HepG2 (cell line): Measurements from ENCODE around the gene NACC2. TPM values are rescaled to one million over a fixed set of nuclear protein-coding genes. Genes with fewer than 3 reads are reported as not detected.

Experiments
- AFF4 ChIP-seq: sonication (generic); formaldehyde crosslinking; IDR thresholded peaks from 2 replicates; pipeline ENCODE4 v1.4.0; 2020; ENCODE audit warnings: missing genetic modification reagents
- ARID2 ChIP-seq: sonication (generic); formaldehyde crosslinking; IDR thresholded peaks from 2 replicates; pipeline ENCODE4 v1.8.1; 2022; ENCODE audit warnings: mild to moderate bottlenecking, missing genetic modification reagents, borderline replicate concordance
- ARNT2 ChIP-seq: sonication (generic); formaldehyde crosslinking; IDR thresholded peaks from 2 replicates; pipeline ENCODE4 v1.8.0; 2022; ENCODE audit warnings: mild to moderate bottlenecking, low read depth, missing genetic modification reagents, moderate library complexity
- ATF6 ChIP-seq: sonication (generic); formaldehyde crosslinking; conservative IDR thresholded peaks from 2 replicates; pipeline ENCODE4 v1.4.0; 2020; ENCODE audit warnings: missing genetic modification reagents
- E2F2 ChIP-seq: sonication (generic); formaldehyde crosslinking; IDR thresholded peaks from 2 replicates; pipeline ENCODE4 v1.4.0; 2020; ENCODE audit warnings: missing genetic modification reagents, borderline replicate concordance
- ELK4 ChIP-seq: sonication (generic); formaldehyde crosslinking; IDR thresholded peaks from 2 replicates; pipeline ENCODE4 v1.9.0; 2021; ENCODE audit warnings: missing genetic modification reagents, borderline replicate concordance
- ESRRA ChIP-seq: sonication (generic); formaldehyde crosslinking; IDR thresholded peaks from 2 replicates; pipeline ENCODE4 v1.5.1; 2020; ENCODE audit warnings: mild to moderate bottlenecking, low read depth, missing genetic modification reagents
- LBX2 ChIP-seq: sonication (generic); formaldehyde crosslinking; IDR thresholded peaks from 2 replicates; pipeline ENCODE4 v1.5.0; 2020; ENCODE audit warnings: missing genetic modification reagents, mild to moderate bottlenecking, borderline replicate concordance
- LRRFIP1 ChIP-seq: sonication (generic); formaldehyde crosslinking; conservative IDR thresholded peaks from 2 replicates; pipeline ENCODE4 v1.4.0; 2020; ENCODE audit warnings: missing genetic modification reagents
- MZF1 ChIP-seq: sonication (generic); formaldehyde crosslinking; IDR thresholded peaks from 2 replicates; pipeline ENCODE4 v1.8.1; 2023; ENCODE audit warnings: mild to moderate bottlenecking, missing genetic modification reagents, borderline replicate concordance
- NFATC3 ChIP-seq: sonication (generic); formaldehyde crosslinking; IDR thresholded peaks from 2 replicates; pipeline ENCODE4 v1.5.1; 2020; ENCODE audit warnings: mild to moderate bottlenecking, missing genetic modification reagents
- NFE2L2 ChIP-seq: fragments of 150-350 bp; IDR thresholded peaks from 2 replicates; pipeline ENCODE4 v1.6.1; 2014; ENCODE audit warnings: low read length
- NFYC ChIP-seq: IDR thresholded peaks from 2 replicates; pipeline ENCODE4 v1.6.1; 2016; ENCODE audit warnings: missing genetic modification reagents, missing compliant biosample characterization
- SAP130 ChIP-seq: IDR thresholded peaks from 2 replicates; pipeline ENCODE4 v1.6.1; 2016; ENCODE audit warnings: low read depth
- ZKSCAN5 ChIP-seq: sonication (generic); formaldehyde crosslinking; IDR thresholded peaks from 2 replicates; pipeline ENCODE4 v1.5.1; 2020; ENCODE audit warnings: mild to moderate bottlenecking, missing genetic modification reagents
- ZNF205 ChIP-seq: IDR thresholded peaks from 2 replicates; pipeline ENCODE4 v1.6.1; 2018; ENCODE audit warnings: missing biosample characterization, missing genetic modification reagents
- ZNF3 ChIP-seq: IDR thresholded peaks from 2 replicates; pipeline ENCODE4 v1.7.0; 2017; ENCODE audit warnings: inconsistent platforms
- ZNF329 ChIP-seq: sonication (generic); formaldehyde crosslinking; IDR thresholded peaks from 2 replicates; pipeline ENCODE4 v1.9.0; 2021; ENCODE audit warnings: low read depth, mild to moderate bottlenecking, missing genetic modification reagents
- polyA plus RNA-seq, 8 experiments: library from polyadenylated mRNA; depleted of rRNA in 3 of 8; stranded (reverse) in 7 of 8; unstranded in 1 of 8; fragments of >200 nt; fragmentation: Illumina TruSeq in 4 of 8; extraction: Trizol in 4 of 8; gene quantifications; 2 replicates each; pipeline versions ENCODE4 v1.2.1 to v1.2.3, GENCODE V29; 2011 to 2016; ENCODE audit warnings: low read depth in 4 of 8, missing spikeins in 1 of 8, mixed read lengths in 1 of 8; ENCODE audit not compliant: insufficient read depth in 1 of 8
- total RNA-seq, 5 experiments: library from RNA; depleted of rRNA; stranded (reverse); fragments of >200 nt; fragmentation: Illumina TruSeq; extraction: Trizol; gene quantifications; 2 replicates each; pipeline ENCODE4 v1.2.3, GENCODE V29; 2016; ENCODE audit warnings: low read depth in 1 of 5

The NACC2 gene
- total and polyA plus RNA-seq, 2 of the 13 experiments (the other 11 are each of a cell fraction or from before 2014, with no cell fraction given): 5.9 to 12.3 TPM

GRCh38 chr9:136118320-136119060 is 23.4 kb upstream of the NACC2 start, which contains the start of gene TMEM250 (continued):
- no peak for TF ChIP-seq LBX2 (CRISPR knock-in tag)
- no peak for TF ChIP-seq ATF6 (CRISPR knock-in tag)
- TF ChIP-seq ZNF329: peak; percentile 93
- no peak for TF ChIP-seq ELK4 (CRISPR knock-in tag)
- TF ChIP-seq E2F2 (CRISPR knock-in tag): no peak
- peak; percentile 85 for TF ChIP-seq ARNT2
- TF ChIP-seq AFF4 (CRISPR knock-in tag): no peak
- no peak for TF ChIP-seq MZF1 (CRISPR knock-in tag)
- TF ChIP-seq ESRRA: peak; percentile 38; the same call in 1 of the 2 replicates
- TF ChIP-seq ZNF3 (CRISPR knock-in tag): no peak
- TF ChIP-seq NFE2L2: no peak
- TF ChIP-seq NFATC3: peak; percentile 96; the same call in 1 of the 2 replicates
- no peak for TF ChIP-seq ZNF205 (CRISPR knock-in tag)
- TF ChIP-seq ZKSCAN5 (CRISPR knock-in tag): no peak
- TF ChIP-seq SAP130: peak; percentile 76
- no peak for TF ChIP-seq LRRFIP1 (CRISPR knock-in tag)
- TF ChIP-seq ARID2 (CRISPR knock-in tag): no peak
- TF ChIP-seq NFYC (CRISPR knock-in tag): peak; percentile 40; the same call in 1 of the 2 replicates
